Hair follicle dermal papilla cell (primary cell): ENCODE data around the gene ZNF708. TPM values are rescaled to one million over a fixed set of nuclear protein-coding genes. Genes with fewer than 3 reads are reported as not detected.

ENCODE experiments used
- total RNA-seq: library from RNA; depleted of rRNA; stranded (reverse); fragments of >200 nt; gene quantifications from 2 replicates; pipeline ENCODE4 v1.2.3, GENCODE V29; 2012

The ZNF708 gene
- total RNA-seq: 5.5 and 7.6 TPM in 2 replicates

DNA sequence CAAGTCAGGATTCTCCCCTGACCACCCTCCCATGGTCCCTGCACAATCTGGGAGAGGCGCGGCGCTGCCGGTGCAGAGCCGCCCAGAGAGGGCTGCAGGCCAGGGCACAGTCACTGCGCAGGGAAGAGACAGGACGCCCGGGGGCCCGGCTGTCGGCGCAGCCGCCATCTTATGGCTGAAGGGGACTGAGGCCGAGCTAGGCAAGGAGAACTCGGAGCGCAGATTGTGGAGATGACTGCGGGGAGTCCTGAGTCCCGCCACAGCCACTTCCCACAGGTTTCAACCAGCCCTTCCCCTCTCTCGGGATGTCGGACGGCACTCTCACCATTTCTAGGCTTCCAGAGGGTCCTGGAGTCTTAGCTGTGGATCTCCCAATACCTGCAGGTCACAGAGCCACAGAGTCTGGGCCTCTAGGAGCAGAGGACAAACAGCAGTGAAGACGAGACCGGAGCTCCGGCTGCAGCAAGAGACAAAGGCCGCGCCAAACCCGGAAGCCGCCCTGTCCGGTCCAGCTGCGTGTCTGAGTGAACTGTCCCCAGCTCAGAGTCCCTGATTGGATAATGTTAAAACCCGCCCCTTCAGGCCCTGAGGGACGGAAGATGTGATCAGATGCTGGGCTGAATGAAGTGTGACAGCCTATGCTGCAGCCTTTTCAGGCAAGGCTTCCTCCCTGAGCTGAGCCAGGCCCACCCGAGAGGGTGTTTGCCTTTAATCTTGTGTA is at the start of gene ZNF708:
Gene ZNF708 (minus strand): TSS at position 526 of the 721 bp plus-strand sequence. CDS start 198 bp downstream, at position 328.

DNA sequence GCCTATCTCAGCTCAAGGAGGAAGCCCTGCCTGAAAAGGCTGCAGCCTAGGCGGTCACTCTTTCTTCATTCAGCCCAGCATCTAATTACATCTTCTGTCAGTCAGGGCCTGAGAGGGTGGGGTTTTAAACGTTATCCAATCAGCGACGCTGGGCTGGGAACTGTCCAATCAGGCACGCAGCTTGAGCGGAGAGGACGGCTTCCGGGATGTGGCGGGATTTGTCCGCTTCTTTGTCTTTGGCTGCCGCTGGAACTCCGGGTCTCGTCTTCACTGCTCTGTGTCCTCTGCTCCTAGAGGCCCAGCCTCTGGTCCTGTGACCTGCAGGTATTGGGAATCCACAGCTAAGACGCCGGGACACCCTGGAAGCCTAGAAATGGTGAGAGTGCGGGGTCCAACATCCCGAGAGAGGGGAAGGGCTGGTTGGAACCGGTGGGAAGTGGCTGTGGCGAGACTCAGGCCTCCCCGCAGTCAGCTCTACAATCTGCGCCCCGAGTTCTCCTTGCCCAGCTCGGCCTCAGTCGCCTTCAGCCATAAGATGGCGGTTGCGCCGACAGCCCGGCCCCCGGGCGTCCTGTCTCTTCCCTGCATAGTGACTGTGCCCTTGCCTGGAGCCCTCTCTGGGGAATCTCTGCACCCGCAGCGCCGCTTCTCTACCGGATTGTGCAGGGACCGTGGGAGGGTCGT is 29.7 kb upstream of the ZNF708 start, which contains the start of gene ZNF738:
Gene ZNF738 (plus strand): TSS at position 233 of the 684 bp plus-strand sequence. CDS start 141 bp downstream, at position 374.

Other genes starting within 250 kb of the ZNF708 start
- gene ZNF714, start 247.2 kb downstream of the ZNF708 start, total RNA-seq: 4.5 and 6.5 TPM in 2 replicates
- 4.4 and 5.5 TPM in 2 replicates for gene ZNF431, start 187.4 kb downstream of the ZNF708 start, total RNA-seq
- gene ZNF738, start 29.6 kb upstream of the ZNF708 start, total RNA-seq: 2.7 and 3.1 TPM in 2 replicates
- gene ZNF493, start 67.7 kb upstream of the ZNF708 start, total RNA-seq: 13.8 and 17.0 TPM in 2 replicates
- gene ZNF429, start 176.2 kb upstream of the ZNF708 start, total RNA-seq: 5.0 and 6.2 TPM in 2 replicates